OCI-LY7 (cell line): Measurements from ENCODE around the gene NLRC3.

Source experiments
- CTCF ChIP-seq: fragments of 200-600 bp; sonication (generic); conservative IDR thresholded peaks from 2 replicates; pipeline ENCODE4 v1.5.1; 2014; ENCODE audit warnings: mild to moderate bottlenecking, antibody characterized with exemption, low read length, moderate library complexity, mixed read lengths
- EZH2phosphoT487 ChIP-seq: fragments of 200-600 bp; sonication (generic); IDR thresholded peaks from 2 replicates; pipeline ENCODE4 v1.6.1; 2018; ENCODE audit warnings: low read depth, borderline replicate concordance, mild to moderate bottlenecking, mixed run types, antibody characterized with exemption, low read length, moderate library complexity, mixed read lengths

GRCh38 chr16:3618769-3619141, 41.6 kb upstream of the NLRC3 start:
- TF ChIP-seq CTCF (no peak), EZH2phosphoT487 (no peak)
